ENCODE results near the gene EDEM2. TPM values are rescaled to one million over a fixed set of nuclear protein-coding genes. Genes with fewer than 3 reads are reported as not detected.

EDEM2 gene
- total RNA-seq, 1 experiment from 2014 or later, result 22.8 TPM

DNA sequence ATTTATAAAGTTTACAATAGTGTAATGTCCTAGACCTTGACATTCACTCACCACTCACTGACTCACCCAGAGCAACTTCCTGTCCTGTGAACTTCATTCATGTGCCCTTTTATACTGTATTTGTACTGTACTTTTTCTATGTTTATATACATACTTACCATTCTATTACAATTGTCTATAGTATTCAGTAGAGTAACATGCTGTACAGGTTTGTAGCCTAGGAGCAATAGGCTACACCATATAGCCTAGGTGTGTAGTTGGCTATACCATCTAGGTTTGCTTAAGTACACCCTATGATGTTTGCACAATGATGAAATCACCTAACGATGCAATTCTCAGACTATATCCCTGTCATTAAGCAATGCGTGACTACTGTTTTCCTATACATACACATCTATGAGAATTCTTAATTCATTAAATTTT lies 17.5 kb downstream of the EDEM2 start (continued):
- TF ChIP-seq YY1 (IDR thresholded peaks at IDR 0.05; ENCODE audit: extremely low read depth, insufficient replicate concordance, low read depth, low read length), result no peak

- Histone ChIP-seq H3K4me1 (ENCODE audit: control insufficient read depth in 1 of 2, insufficient read depth in 2 of 2, low read length in 2 of 2) (no peaks in the 10 kb centered on the region), H3K9ac (ENCODE audit: low read length) (no peak overlapping the region), H3K9me3 (ENCODE audit: control insufficient read depth in 1 of 2, insufficient read depth in 1 of 2, low read depth in 1 of 2, low read length in 2 of 2) (no peaks in the 10 kb centered on the region), H2AFZ (ENCODE audit: low read depth, low read length, poor library complexity, severe bottlenecking) (no peak overlapping the region), H3K27me3 (ENCODE audit: insufficient read depth, low read length) (no peaks in the 10 kb centered on the region), H3K79me2 (ENCODE audit: insufficient read depth, low read length) (no peaks in the 10 kb centered on the region), H3K4me3 (replicated peaks in 1 of 2; ENCODE audit: low read depth in 1 of 2, low read length in 2 of 2) (no peak overlapping the region), H3K9me2 (ENCODE audit: insufficient read depth) (no peaks in the 10 kb centered on the region), H3K4me2 (ENCODE audit: low read length) (no peak overlapping the region), H4K20me1 (ENCODE audit: insufficient read depth) (no peaks in the 10 kb centered on the region), H3K36me3 (ENCODE audit: control insufficient read depth in 1 of 2, insufficient read depth in 2 of 2, low read length in 2 of 2) (peaks cover 11 to 12% of the 10 kb centered on the region in 2 experiments; a peak in 3 of 4 replicates), H3K27ac (ENCODE audit: low read depth, low read length) (no peak overlapping the region)
- no peak for TF ChIP-seq ZNF274 (IDR thresholded peaks at IDR 0.05; ENCODE audit: low read depth, low read length)
- TF ChIP-seq, protein P1, sequence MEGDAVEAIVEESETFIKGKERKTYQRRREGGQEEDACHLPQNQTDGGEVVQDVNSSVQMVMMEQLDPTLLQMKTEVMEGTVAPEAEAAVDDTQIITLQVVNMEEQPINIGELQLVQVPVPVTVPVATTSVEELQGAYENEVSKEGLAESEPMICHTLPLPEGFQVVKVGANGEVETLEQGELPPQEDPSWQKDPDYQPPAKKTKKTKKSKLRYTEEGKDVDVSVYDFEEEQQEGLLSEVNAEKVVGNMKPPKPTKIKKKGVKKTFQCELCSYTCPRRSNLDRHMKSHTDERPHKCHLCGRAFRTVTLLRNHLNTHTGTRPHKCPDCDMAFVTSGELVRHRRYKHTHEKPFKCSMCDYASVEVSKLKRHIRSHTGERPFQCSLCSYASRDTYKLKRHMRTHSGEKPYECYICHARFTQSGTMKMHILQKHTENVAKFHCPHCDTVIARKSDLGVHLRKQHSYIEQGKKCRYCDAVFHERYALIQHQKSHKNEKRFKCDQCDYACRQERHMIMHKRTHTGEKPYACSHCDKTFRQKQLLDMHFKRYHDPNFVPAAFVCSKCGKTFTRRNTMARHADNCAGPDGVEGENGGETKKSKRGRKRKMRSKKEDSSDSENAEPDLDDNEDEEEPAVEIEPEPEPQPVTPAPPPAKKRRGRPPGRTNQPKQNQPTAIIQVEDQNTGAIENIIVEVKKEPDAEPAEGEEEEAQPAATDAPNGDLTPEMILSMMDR (IDR thresholded peaks at IDR 0.05 in 2 of 3, conservative IDR thresholded peaks at IDR 0.05 in 1 of 3; ENCODE audit: borderline replicate concordance in 1 of 3, insufficient read depth in 1 of 3, low read depth in 2 of 3, low read length in 2 of 3), result no peak
- TF ChIP-seq EZH2phosphoT487 (IDR thresholded peaks at IDR 0.05; ENCODE audit: borderline replicate concordance), result no peak
- TF ChIP-seq CBX3 (IDR thresholded peaks at IDR 0.05; ENCODE audit: low read depth), result no peak
- TF ChIP-seq, protein P2, sequence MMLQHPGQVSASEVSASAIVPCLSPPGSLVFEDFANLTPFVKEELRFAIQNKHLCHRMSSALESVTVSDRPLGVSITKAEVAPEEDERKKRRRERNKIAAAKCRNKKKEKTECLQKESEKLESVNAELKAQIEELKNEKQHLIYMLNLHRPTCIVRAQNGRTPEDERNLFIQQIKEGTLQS (IDR thresholded peaks at IDR 0.05), result no peak
- TF ChIP-seq SP1 (IDR thresholded peaks at IDR 0.05; ENCODE audit: low read depth), result no peak
- no peak for TF ChIP-seq EGR1 (IDR thresholded peaks at IDR 0.05; ENCODE audit: low read depth)
- no peak for TF ChIP-seq YY1 (IDR thresholded peaks at IDR 0.05; ENCODE audit: extremely low read depth, insufficient replicate concordance, low read depth, low read length)
- no peak for TF ChIP-seq CEBPB (IDR thresholded peaks at IDR 0.05; ENCODE audit: low read depth)
- no peak for TF ChIP-seq FOSL1 (IDR thresholded peaks at IDR 0.05; ENCODE audit: low read depth)
- TF ChIP-seq, protein P3, sequence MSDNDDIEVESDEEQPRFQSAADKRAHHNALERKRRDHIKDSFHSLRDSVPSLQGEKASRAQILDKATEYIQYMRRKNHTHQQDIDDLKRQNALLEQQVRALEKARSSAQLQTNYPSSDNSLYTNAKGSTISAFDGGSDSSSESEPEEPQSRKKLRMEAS (IDR thresholded peaks at IDR 0.05), result no peak
- no peak for TF ChIP-seq ZBTB33 (IDR thresholded peaks at IDR 0.05; ENCODE audit: extremely low read depth, insufficient replicate concordance, low read length)
- no peak for TF ChIP-seq EZH2 (IDR thresholded peaks at IDR 0.05)
- no peak for TF ChIP-seq RAD21 (IDR thresholded peaks at IDR 0.05; ENCODE audit: low read depth)
- POLR2A ChIA-PET, result no interaction called here
- BruUV-seq (replicated peaks), result no TSS peak
- ATAC-seq, result no peak
- no peak for DNase-seq (ENCODE audit: low read depth, low spot score)
- intact Hi-C loops (cut with micrococcal nuclease), result no loop called here
- RAD21 ChIA-PET (ENCODE audit: low non-redundant PET in 1 of 2, low total read pairs in 2 of 2, uncharacterized antibody in 2 of 2, unreplicated experiment in 2 of 2), result no interaction called here
- CTCF ChIA-PET, result no interaction called here
These were observed 21.4 kb downstream of the EDEM2 start for GRCh38 chr20:35125753-35126152.

All from HCT116 (cell line).